ENCODE measurements around the gene GPR3.

- no peak for TF ChIP-seq CTCF (conservative IDR thresholded peaks at IDR 0.05; ENCODE audit: low read depth, low read length)
- TF ChIP-seq EZH2phosphoT487 (IDR thresholded peaks at IDR 0.05; ENCODE audit: borderline replicate concordance, low read length) = no peak
- TF ChIP-seq EZH2 (IDR thresholded peaks at IDR 0.05; ENCODE audit: low read length, unreplicated experiment) = no peak
Observed at GRCh38 chr1:27435566-27436203, 43.3 kb downstream of the GPR3 start.

All from PC-3 (cell line).